ENCODE measurements around the gene DUSP8.
"Not testable (repeated sequence)": the region's sequence is repeated elsewhere in the genome, so short reads cannot be mapped to it uniquely, and the experiment has no call there.

The DUSP8 gene, protein sequence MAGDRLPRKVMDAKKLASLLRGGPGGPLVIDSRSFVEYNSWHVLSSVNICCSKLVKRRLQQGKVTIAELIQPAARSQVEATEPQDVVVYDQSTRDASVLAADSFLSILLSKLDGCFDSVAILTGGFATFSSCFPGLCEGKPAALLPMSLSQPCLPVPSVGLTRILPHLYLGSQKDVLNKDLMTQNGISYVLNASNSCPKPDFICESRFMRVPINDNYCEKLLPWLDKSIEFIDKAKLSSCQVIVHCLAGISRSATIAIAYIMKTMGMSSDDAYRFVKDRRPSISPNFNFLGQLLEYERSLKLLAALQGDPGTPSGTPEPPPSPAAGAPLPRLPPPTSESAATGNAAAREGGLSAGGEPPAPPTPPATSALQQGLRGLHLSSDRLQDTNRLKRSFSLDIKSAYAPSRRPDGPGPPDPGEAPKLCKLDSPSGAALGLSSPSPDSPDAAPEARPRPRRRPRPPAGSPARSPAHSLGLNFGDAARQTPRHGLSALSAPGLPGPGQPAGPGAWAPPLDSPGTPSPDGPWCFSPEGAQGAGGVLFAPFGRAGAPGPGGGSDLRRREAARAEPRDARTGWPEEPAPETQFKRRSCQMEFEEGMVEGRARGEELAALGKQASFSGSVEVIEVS

GRCh38 chr11:1572197-1573076, at the start of gene DUSP8:
Gene DUSP8, minus strand, starts transcription at chr11:1572271. Its CDS starts 6,445 bp downstream, at chr11:1565826.
- peak; percentile 93 for DNase-seq (ENCODE audit: low read depth)

DNA sequence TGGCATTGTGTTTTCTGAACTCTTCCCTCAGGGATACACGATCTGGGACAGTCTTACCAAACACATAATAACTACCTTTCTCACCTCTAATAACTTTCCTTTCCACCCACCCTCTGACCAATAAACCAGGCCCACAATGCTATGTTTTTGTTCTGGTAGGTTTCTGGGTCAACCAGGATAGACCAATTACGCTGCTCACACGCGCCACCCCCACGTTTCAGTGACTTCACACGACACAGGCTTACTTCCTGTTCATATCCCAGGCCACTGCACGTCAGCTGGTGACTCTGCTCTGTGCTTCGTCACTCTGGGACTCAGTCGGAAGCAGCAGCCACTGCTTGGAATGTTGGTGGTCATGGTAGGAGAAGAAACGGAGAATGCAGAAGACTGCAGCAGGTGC, 47.4 kb upstream of the DUSP8 start:
- no peak for DNase-seq (ENCODE audit: low read depth)

- no peak for DNase-seq (ENCODE audit: low read depth)
Observed at GRCh38 chr11:1618231-1618630, 46.2 kb upstream of the DUSP8 start.

- DNase-seq (ENCODE audit: low read depth) = no peak
Observed at GRCh38 chr11:1608363-1608762, 36.3 kb upstream of the DUSP8 start, which contains the start of gene KRTAP5-3. Gene KRTAP5-3, minus strand, starts transcription at chr11:1608463. Its CDS starts 78 bp downstream, at chr11:1608385.

DNA sequence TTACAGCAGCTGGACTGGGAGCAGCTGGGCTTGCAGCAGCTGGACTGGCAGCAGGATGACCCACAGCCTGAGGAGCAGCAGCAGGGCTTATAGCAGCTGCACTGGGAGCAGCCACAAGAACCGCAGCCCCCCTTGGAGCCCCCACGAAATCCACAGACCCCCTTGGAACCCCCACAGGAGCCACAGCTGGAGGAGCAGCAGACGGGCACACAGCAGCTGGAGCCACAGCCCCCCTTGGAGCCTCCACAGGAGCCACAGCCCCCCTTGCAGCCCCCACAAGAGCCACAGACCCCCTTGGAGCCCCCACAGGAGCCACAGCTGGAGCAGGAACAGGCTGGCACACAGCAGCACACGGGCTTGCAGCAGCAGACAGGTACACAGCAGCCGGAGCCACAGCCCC, 35.8 kb upstream of the DUSP8 start:
- DNase-seq (ENCODE audit: low read depth) = not testable (repeated sequence)

- not testable (repeated sequence) for DNase-seq (ENCODE audit: low read depth)
Observed at GRCh38 chr11:1607156-1607845, 35.2 kb upstream of the DUSP8 start.

- not testable (repeated sequence) for DNase-seq (ENCODE audit: low read depth)
Observed at GRCh38 chr11:1605923-1606322, 33.9 kb upstream of the DUSP8 start.

- DNase-seq (ENCODE audit: low read depth) = no peak
Observed at GRCh38 chr11:1604711-1605110, 32.6 kb upstream of the DUSP8 start.

DNA sequence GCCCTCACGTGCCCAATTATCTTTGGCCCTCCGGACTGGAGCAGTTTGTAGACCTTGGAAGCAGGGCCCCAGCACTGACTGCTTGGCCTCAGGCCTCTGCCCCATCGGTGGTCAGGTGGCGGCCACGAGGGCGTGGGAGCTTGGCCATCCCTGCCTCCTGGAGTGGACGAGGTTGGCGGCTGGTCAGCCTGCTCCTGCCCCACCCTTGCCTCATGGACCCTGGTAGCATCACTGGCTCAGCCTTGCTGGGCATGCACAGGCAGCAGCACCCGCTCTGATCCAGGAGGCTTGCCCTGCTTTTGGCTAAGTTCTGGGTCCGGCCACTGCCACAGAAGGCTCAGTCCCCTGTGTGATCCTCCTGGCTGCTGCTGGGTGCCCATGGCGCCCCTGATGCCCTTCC, 32.1 kb upstream of the DUSP8 start:
- no peak for DNase-seq (ENCODE audit: low read depth)

DNA sequence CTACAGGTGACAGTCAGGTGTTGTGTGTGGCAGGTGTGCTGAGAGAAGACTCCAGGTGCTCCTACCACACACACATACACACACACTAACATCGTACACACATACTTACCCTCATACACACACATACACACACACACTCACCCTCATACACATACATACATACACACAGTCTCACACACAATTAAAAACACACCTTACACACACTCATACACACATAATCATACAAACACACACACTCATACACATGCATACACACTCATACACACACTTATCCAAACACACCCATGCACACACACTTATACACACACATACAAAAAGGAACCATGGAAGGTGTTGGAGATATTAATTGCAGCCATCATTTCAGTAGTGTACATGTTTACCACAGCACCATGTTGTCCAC, 31.6 kb upstream of the DUSP8 start:
- no peak for DNase-seq (ENCODE audit: low read depth)

DNA sequence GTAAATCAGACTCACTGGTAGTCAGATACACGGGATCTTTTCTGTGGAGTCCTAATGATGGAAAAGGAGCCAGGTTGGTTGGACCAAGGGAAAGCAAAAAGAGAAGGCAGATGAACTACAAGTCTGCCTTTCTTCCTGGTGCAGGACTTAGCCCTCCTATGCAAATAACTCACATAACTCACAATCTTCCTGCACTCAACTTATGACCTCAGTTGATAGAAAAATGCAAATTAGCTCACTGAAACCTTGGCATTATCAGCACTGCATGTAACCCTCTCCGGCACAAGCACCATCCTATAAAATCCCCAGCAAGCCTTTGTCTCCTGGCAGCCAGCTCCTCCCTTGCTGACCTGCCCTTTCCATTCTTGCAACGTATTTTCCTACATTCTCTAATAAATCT, 29.6 kb upstream of the DUSP8 start:
- not testable (repeated sequence) for DNase-seq (ENCODE audit: low read depth)

- DNase-seq (ENCODE audit: low read depth) = no peak
Observed at GRCh38 chr11:1600626-1601025, 28.6 kb upstream of the DUSP8 start.

- DNase-seq (ENCODE audit: low read depth) = no peak
Observed at GRCh38 chr11:1598816-1599215, 26.7 kb upstream of the DUSP8 start.

- DNase-seq (ENCODE audit: low read depth) = not testable (repeated sequence)
Observed at GRCh38 chr11:1598406-1598805, 26.3 kb upstream of the DUSP8 start.

GRCh38 chr11:1597994-1598380, 25.9 kb upstream of the DUSP8 start, which contains the start of gene KRTAP5-2:
Gene KRTAP5-2, minus strand, starts transcription at chr11:1598294. Its CDS starts 44 bp downstream, at chr11:1598250.
- DNase-seq (ENCODE audit: low read depth) = no peak

- no peak for DNase-seq (ENCODE audit: low read depth)
Observed at GRCh38 chr11:1597331-1597993, 25.4 kb upstream of the DUSP8 start.

DNA sequence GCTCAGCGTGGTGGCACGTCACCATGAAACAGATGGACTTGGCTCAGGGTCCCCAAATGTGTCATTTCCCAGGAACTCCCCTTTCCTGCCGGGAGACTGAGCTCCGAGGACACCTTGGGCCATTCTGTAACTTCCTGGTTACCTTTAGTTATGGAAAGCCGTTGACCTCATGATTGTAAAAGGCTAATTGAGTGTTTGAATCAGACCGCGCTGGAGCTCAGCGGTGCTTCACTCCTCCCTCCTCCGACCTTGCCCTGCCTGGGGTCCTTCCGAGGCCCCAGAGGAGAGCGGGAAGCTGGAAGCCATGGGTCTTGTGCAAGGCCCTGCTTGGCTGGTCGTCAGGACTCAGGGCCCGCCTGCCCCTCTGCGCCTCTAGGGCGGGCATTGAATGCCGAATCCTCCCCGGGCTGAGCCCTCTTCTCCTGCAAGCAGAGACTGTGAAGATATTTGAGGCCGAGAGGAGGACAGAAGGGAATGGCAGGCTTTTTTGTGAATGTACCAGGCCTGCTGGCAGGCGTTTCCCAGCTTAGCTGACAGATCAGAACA, 24.6 kb upstream of the DUSP8 start:
- not testable (repeated sequence) for DNase-seq (ENCODE audit: low read depth)

DNA sequence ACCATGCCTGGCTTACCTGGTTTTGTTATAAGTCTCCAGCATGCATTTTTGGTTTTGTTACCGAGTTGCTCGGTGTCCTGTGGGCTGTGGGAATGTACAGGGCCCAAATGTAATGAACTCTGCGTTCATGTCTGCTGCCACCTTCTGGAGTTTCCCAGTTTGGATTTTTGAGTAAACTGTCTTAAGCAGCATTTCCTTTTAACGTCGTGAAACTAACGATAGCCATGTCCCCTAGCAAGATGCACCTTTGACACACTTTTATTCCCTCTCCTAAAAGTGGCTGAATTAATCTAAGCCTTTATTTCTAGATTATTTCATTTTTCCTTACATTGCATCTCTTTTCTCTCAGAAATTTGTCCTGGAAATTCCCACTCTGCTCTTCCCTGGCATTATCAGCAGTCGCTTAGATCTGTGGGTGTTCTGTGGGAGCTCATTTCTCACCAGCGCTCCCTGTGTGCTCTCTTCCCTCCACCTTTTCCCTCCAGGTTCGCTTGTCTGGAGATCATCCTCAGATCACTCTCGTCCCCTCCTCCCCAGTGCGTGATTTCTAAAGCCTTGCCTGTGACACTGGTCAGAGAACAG, 24.0 kb upstream of the DUSP8 start:
- DNase-seq (ENCODE audit: low read depth) = not testable (repeated sequence)

- DNase-seq (ENCODE audit: low read depth) = no peak
Observed at GRCh38 chr11:1592628-1593027, 20.6 kb upstream of the DUSP8 start.

GRCh38 chr11:1589996-1590395, 17.9 kb upstream of the DUSP8 start:
- no peak for DNase-seq (ENCODE audit: low read depth)
